ENCODE measurements around the gene RNASEL. TPM values are rescaled to one million over a fixed set of nuclear protein-coding genes. Genes with fewer than 3 reads are reported as not detected.

RNASEL gene
- total and polyA plus RNA-seq, 4 donors = 1.3 to 3.9 (median 2.4) TPM

DNA sequence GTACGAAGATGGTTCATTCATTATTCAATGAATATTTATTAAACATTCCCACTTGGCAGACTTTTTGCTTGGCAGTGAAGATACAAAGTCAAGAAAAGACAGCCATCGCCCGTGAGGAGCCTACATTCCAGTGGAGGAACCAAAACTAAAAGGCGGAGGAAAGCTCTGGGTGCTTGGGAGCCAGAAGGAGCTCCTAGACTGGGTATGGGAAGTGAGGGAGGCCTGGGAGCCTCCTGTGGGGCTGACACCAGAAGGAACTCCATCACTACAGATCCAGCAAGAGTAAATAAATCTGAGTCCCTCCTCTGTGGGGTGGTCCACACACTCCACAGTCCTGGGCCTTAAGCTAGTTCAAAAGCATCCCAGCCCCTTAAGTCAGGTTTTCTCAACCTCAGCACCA, 14.9 kb downstream of the RNASEL start:
- no peaks in the 10 kb centered on the region for H3K27me3 ChIP-seq (ENCODE audit: control insufficient read depth in 4 of 4, insufficient read depth in 4 of 4, low read length in 3 of 4)
- no peak overlapping the region for H3K9ac ChIP-seq (ENCODE audit: low read depth in 1 of 2, low read length in 2 of 2)
- H3K27ac ChIP-seq (ENCODE audit: low read depth in 1 of 2, low read length in 2 of 2) = no peak overlapping the region
- H3K4me1 ChIP-seq (ENCODE audit: control insufficient read depth in 4 of 4, insufficient read depth in 4 of 4, low read length in 3 of 4) = peaks cover 0 to 14% (median 11%) of the 10 kb centered on the region in 4 donors
- H3K4me3 ChIP-seq (ENCODE audit: low read depth in 1 of 3, low read length in 3 of 3) = no peak overlapping the region
- no peaks in the 10 kb centered on the region for H3K9me3 ChIP-seq (ENCODE audit: control insufficient read depth in 4 of 4, low read length in 3 of 4)
- WGBS = 97% methylated on average over 4 of the region's 4 CpGs
- no peak for TF ChIP-seq FOXA1 (IDR thresholded peaks at IDR 0.05)
- no peak for TF ChIP-seq RAD21 (IDR thresholded peaks at IDR 0.05)
- TF ChIP-seq TAF1 (conservative IDR thresholded peaks at IDR 0.05) = no peak
- no peak for TF ChIP-seq EGR1 (IDR thresholded peaks at IDR 0.05; ENCODE audit: low read depth in 2 of 2)
- TF ChIP-seq GABPA (IDR thresholded peaks at IDR 0.05 in 1 of 2, conservative IDR thresholded peaks at IDR 0.05 in 1 of 2) = no peak
- no peak for TF ChIP-seq HNF4A (conservative IDR thresholded peaks at IDR 0.05)
- TF ChIP-seq, protein P1, sequence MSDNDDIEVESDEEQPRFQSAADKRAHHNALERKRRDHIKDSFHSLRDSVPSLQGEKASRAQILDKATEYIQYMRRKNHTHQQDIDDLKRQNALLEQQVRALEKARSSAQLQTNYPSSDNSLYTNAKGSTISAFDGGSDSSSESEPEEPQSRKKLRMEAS (IDR thresholded peaks at IDR 0.05) = no peak
- no peak for TF ChIP-seq JUND (IDR thresholded peaks at IDR 0.05)
- no peak for TF ChIP-seq FOXA2 (IDR thresholded peaks at IDR 0.05)
- TF ChIP-seq RXRA (IDR thresholded peaks at IDR 0.05) = no peak
- no peak for TF ChIP-seq ATF3 (IDR thresholded peaks at IDR 0.05)
- TF ChIP-seq REST (IDR thresholded peaks at IDR 0.05) = no peak
- no peak for TF ChIP-seq HNF4G (IDR thresholded peaks at IDR 0.05)
- TF ChIP-seq CTCF (IDR thresholded peaks at IDR 0.05; ENCODE audit: low read depth, low read length, missing input control) = no peak
- TF ChIP-seq ZBTB33 (IDR thresholded peaks at IDR 0.05) = no peak
- TF ChIP-seq SP1 (IDR thresholded peaks at IDR 0.05) = no peak
- no peak for TF ChIP-seq NR2F2 (IDR thresholded peaks at IDR 0.05)
- TF ChIP-seq YY1 (IDR thresholded peaks at IDR 0.05) = no peak
- DNase-seq (ENCODE audit: low spot score) = no peak
- H3K36me3 ChIP-seq (ENCODE audit: control insufficient read depth in 4 of 4, insufficient read depth in 3 of 4, low read depth in 1 of 4, low read length in 3 of 4) = peaks cover 0 to 1% (median 0%) of the 10 kb centered on the region in 4 donors

All from liver (tissue), 9 donors.